Hematopoietic multipotent progenitor cell treated with erythropoietin and hydrocortisone succinate and interleukin-3 and kit ligand, for 15 days (in vitro differentiated cells): ENCODE results near the gene KCNC4.

Source experiments
- DNase-seq: peaks from one replicate; pipeline ENCODE4 v3.0.0-alpha.2; 2015; ENCODE audit warnings: low spot score

KCNC4 gene

GRCh38 chr1:110254604-110255391 lies 44.7 kb downstream of the KCNC4 start:
- DNase-seq, result no peak

GRCh38 chr1:110255392-110255787 lies 45.3 kb downstream of the KCNC4 start:
- no peak for DNase-seq

GRCh38 chr1:110258734-110259133 lies 48.6 kb downstream of the KCNC4 start:
- no peak for DNase-seq

DNA sequence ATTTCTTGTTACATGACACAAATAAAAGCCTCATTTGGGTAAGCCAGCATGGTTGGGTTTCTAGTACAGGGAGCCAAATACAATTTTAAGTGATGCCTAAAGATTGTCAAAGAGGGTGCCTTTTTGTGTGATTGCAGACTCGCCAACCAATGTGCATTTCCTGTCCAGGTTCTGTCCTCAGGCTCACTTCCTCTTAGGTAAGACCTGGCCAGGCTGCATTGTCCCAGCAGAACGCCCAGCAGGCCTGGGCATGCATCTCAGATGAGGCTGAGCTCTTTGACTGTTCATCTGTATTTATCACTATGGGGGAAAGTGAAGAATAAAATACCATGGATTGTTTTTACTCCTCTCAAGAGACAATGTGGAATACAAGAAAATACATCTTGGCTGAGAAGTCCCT lies 49.7 kb downstream of the KCNC4 start:
- no peak for DNase-seq
